H9 (cell line): ENCODE results near the gene TTC6. TPM values are rescaled to one million over a fixed set of nuclear protein-coding genes. Genes with fewer than 3 reads are reported as not detected.

ENCODE experiments used
- DNase-seq: peaks from one replicate; pipeline ENCODE4 v3.0.0-alpha.2; 2017
- H2AFZ ChIP-seq: one replicate; pipeline ENCODE4 v1.6.1; 2013; ENCODE audit warnings: mild to moderate bottlenecking, low read length, control low read depth, moderate library complexity
- H2AK5ac ChIP-seq: 2 replicates; pipeline ENCODE4 v1.6.1; 2013; ENCODE audit warnings: low read length, control low read depth, mixed read lengths; ENCODE audit not compliant: insufficient read length
- H2BK120ac ChIP-seq: one replicate; pipeline ENCODE4 v1.6.1; 2013; ENCODE audit warnings: low read depth, mild to moderate bottlenecking, low read length, control low read depth, inconsistent platforms; ENCODE audit not compliant: poor library complexity, severe bottlenecking
- H2BK12ac ChIP-seq: 2 replicates; pipeline ENCODE4 v1.6.1; 2013; ENCODE audit warnings: low read length, control low read depth, mixed read lengths, low read depth; ENCODE audit not compliant: insufficient read length
- H2BK15ac ChIP-seq: 2 replicates; pipeline ENCODE4 v1.6.1; 2013; ENCODE audit warnings: low read depth, low read length, control low read depth
- H2BK20ac ChIP-seq: one replicate; pipeline ENCODE4 v1.6.1; 2013; ENCODE audit warnings: low read depth, mild to moderate bottlenecking, low read length, control low read depth, inconsistent platforms; ENCODE audit not compliant: poor library complexity, severe bottlenecking
- H2BK5ac ChIP-seq: 2 replicates; pipeline ENCODE4 v1.6.1; 2013; ENCODE audit warnings: low read length, control low read depth, mixed read lengths; ENCODE audit not compliant: insufficient read length
- H3K14ac ChIP-seq: 2 replicates; pipeline ENCODE4 v1.6.1; 2013; ENCODE audit warnings: low read length, control low read depth; ENCODE audit not compliant: insufficient read depth
- H3K18ac ChIP-seq: 2 replicates; pipeline ENCODE4 v1.6.1; 2013; ENCODE audit warnings: low read depth, mild to moderate bottlenecking, mixed read lengths, low read length, control low read depth; ENCODE audit not compliant: insufficient read length
- H3K23ac ChIP-seq: 2 replicates; pipeline ENCODE4 v1.6.1; 2013; ENCODE audit warnings: low read length, control low read depth, mixed read lengths, low read depth; ENCODE audit not compliant: insufficient read length
- H3K23me2 ChIP-seq: 2 replicates; pipeline ENCODE4 v1.6.1; 2013; ENCODE audit warnings: low read depth, mild to moderate bottlenecking, mixed read lengths, low read length, control low read depth; ENCODE audit not compliant: insufficient read length, poor library complexity, severe bottlenecking
- H3K27ac ChIP-seq: 2 replicates; pipeline ENCODE4 v1.5.1; 2013; ENCODE audit warnings: low read length, control low read depth, mixed read lengths, low read depth; ENCODE audit not compliant: insufficient read length
- H3K27me3 ChIP-seq: 2 replicates; pipeline ENCODE4 v1.6.1; 2013; ENCODE audit warnings: low read length, control low read depth, inconsistent platforms; ENCODE audit not compliant: insufficient read depth
- H3K4ac ChIP-seq: 2 replicates; pipeline ENCODE4 v1.6.1; 2013; ENCODE audit warnings: low read depth, mild to moderate bottlenecking, control low read depth, inconsistent platforms, low read length, moderate library complexity
- H3K4me1 ChIP-seq: 2 replicates; pipeline ENCODE4 v1.6.1; 2013; ENCODE audit warnings: low read length, control low read depth, inconsistent platforms; ENCODE audit not compliant: insufficient read depth
- H3K4me2 ChIP-seq: 2 replicates; pipeline ENCODE4 v1.6.1; 2013; ENCODE audit warnings: low read length, control low read depth, mixed read lengths; ENCODE audit not compliant: insufficient read length, insufficient read depth
- H3K56ac ChIP-seq: 2 replicates; pipeline ENCODE4 v1.6.1; 2013; ENCODE audit warnings: low read depth, mild to moderate bottlenecking, mixed read lengths, low read length, control low read depth; ENCODE audit not compliant: insufficient read length
- H3K79me1 ChIP-seq: 2 replicates; pipeline ENCODE4 v1.6.1; 2013; ENCODE audit warnings: low read depth, mild to moderate bottlenecking, moderate library complexity, low read length, control low read depth, inconsistent platforms; ENCODE audit not compliant: insufficient read depth, poor library complexity, severe bottlenecking
- H3K79me2 ChIP-seq: 2 replicates; pipeline ENCODE4 v1.6.1; 2013; ENCODE audit warnings: low read length, control low read depth, inconsistent platforms; ENCODE audit not compliant: insufficient read depth
- H3K9ac ChIP-seq: 2 replicates; pipeline ENCODE4 v1.6.1; 2013; ENCODE audit warnings: low read length, control low read depth, mixed read lengths; ENCODE audit not compliant: insufficient read length; ENCODE audit errors: extremely low read depth
- H3K9me3 ChIP-seq: one replicate; pipeline ENCODE4 v1.6.1; 2013; ENCODE audit warnings: low read depth, low read length, inconsistent platforms; ENCODE audit not compliant: control insufficient read depth
- H3T11ph ChIP-seq: one replicate; pipeline ENCODE4 v1.6.1; 2013; ENCODE audit warnings: mild to moderate bottlenecking, low read length, control low read depth, inconsistent platforms
- H4K20me1 ChIP-seq: one replicate; pipeline ENCODE4 v1.6.1; 2013; ENCODE audit not compliant: control insufficient read depth, insufficient read length, insufficient read depth
- H4K5ac ChIP-seq: 2 replicates; pipeline ENCODE4 v1.6.1; 2013; ENCODE audit warnings: low read depth, mild to moderate bottlenecking, mixed read lengths, low read length, control low read depth; ENCODE audit not compliant: insufficient read length
- H4K8ac ChIP-seq: replicated peaks from 2 replicates; pipeline ENCODE4 v1.6.1; 2013; ENCODE audit warnings: low read length, control low read depth, mixed read lengths, low read depth; ENCODE audit not compliant: insufficient read length
- H4K91ac ChIP-seq: 2 replicates; pipeline ENCODE4 v1.6.1; 2013; ENCODE audit warnings: low read depth, mild to moderate bottlenecking, moderate library complexity, mixed read lengths, low read length, control low read depth; ENCODE audit not compliant: insufficient read length
- H3K27ac Mint-ChIP-seq, 3 experiments: 2 replicates in 2 of 3; 3 replicates in 1 of 3; pipeline ENCODE4 v1.8.0; 2020 to 2021; ENCODE audit warnings: mixed read lengths in 3 of 3, mild to moderate bottlenecking in 1 of 3, moderate library complexity in 1 of 3
- H3K27me3 Mint-ChIP-seq: 2 replicates; pipeline ENCODE4 v1.8.0; 2021; ENCODE audit warnings: low read depth, mild to moderate bottlenecking, moderate library complexity, mixed read lengths
- H3K36me3 Mint-ChIP-seq, 3 experiments: 2 replicates in 2 of 3; 3 replicates in 1 of 3; pipeline ENCODE4 v1.8.0; 2020 to 2021; ENCODE audit warnings: low read depth in 3 of 3, mixed read lengths in 3 of 3; ENCODE audit not compliant: insufficient read depth in 1 of 3
- H3K4me1 Mint-ChIP-seq, 2 experiments: 2 replicates each; pipeline ENCODE4 v1.8.0; 2020; ENCODE audit warnings: mixed read lengths in 2 of 2
- H3K4me3 Mint-ChIP-seq, 2 experiments: 2 replicates in 1 of 2; 3 replicates in 1 of 2; pipeline ENCODE4 v1.8.0; 2020 to 2021; ENCODE audit warnings: mild to moderate bottlenecking in 2 of 2, mixed read lengths in 2 of 2, moderate library complexity in 1 of 2
- H3K9me3 Mint-ChIP-seq, 2 experiments: 2 replicates in 1 of 2; 3 replicates in 1 of 2; pipeline ENCODE4 v1.8.0; 2020; ENCODE audit warnings: mild to moderate bottlenecking in 2 of 2, mixed read lengths in 2 of 2, moderate library complexity in 1 of 2
- WGBS: extraction: QIAGEN DNeasy Blood & Tissue Kit; methylation state at CpG from one replicate; pipeline ENCODE4 v1.1.7; 2013; ENCODE audit warnings: missing lambda C conversion rate, low lambda C conversion rate, mixed read lengths; ENCODE audit not compliant: insufficient read length; ENCODE audit errors: extremely low coverage; 5-methylcytosine and 5-hydroxymethylcytosine counted together
- total RNA-seq: library from RNA; stranded (reverse); gene quantifications from 2 replicates; pipeline ENCODE4 v1.2.1, GENCODE V29; 2021
- TF ChIP-seq, protein P1 (sequence below): fragments of 200-600 bp; sonication (generic); conservative IDR thresholded peaks from 3 replicates; pipeline ENCODE4 v1.8.0; 2021; ENCODE audit warnings: antibody characterized with exemption, mild to moderate bottlenecking

Gene TTC6
- total RNA-seq, 1 experiment from 2014 or later: 0.24 TPM

DNA sequence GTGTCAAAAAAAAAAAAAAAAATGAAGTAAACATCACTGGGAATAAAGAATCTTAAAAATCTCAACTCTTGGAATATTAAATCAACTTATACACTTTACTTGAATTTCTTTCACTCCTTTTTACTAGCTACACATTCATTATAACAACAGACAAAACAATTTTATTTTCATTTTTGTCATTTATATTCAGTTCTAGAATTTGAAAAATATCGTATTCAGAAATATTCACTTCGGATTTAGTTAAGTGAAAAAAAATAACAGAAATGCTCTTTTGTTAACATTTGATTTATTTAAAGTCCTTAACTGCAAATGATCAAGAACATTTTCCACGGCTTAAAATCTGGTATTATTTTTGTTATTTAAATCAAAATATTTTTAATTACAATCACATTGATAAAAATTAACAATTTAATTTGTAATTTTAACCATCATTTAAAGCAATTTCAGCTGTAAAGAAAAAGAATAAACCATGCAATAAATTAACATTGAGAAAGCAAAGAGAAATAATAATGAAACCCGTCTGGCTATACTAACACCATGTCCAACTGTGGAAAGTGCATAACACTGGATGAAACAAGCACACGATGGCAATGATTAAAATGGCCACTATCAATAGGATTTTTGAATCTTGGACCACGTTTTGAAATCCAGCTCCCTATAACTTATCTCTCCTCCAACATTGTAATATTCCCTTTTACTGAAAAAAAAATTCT is 5.6 kb upstream of the TTC6 start:
- Histone ChIP-seq H3K4me1 (peaks cover 3% of the 10 kb centered on the region; the same call in 1 of the 2 replicates), H2BK20ac (no peak overlapping the region), H3K79me1 (no peaks in the 10 kb centered on the region), H3K9me3 (no peaks in the 10 kb centered on the region), H3K18ac (no peak overlapping the region), H3K9ac (no peak overlapping the region), H3K56ac (no peak overlapping the region), H4K91ac (no peak overlapping the region), H4K8ac (no peak overlapping the region), H3T11ph (no peak overlapping the region), H3K14ac (no peak overlapping the region), H3K27me3 (peaks cover 74% of the 10 kb centered on the region), H3K4me2 (no peak overlapping the region), H2BK120ac (no peak overlapping the region), H3K4ac (no peak overlapping the region), H2BK15ac (no peak overlapping the region), H3K27ac (no peak overlapping the region), H3K23me2 (peaks cover 7% of the 10 kb centered on the region), H4K20me1 (no peaks in the 10 kb centered on the region), H2AFZ (no peak overlapping the region), H3K79me2 (no peaks in the 10 kb centered on the region), H2BK5ac (no peak overlapping the region), H2AK5ac (no peak overlapping the region), H4K5ac (no peak overlapping the region), H2BK12ac (no peak overlapping the region), H3K23ac (no peak overlapping the region)
- Mint-ChIP-seq H3K4me1 (peaks cover 32 to 57% of the 10 kb centered on the region in 2 experiments), H3K36me3 (no peaks in the 10 kb centered on the region; a peak in 3 of 7 replicates), H3K4me3 (no peak overlapping the region; a peak in 1 of 5 replicates), H3K9me3 (peaks cover 0 to 6% of the 10 kb centered on the region in 2 experiments; a peak in 2 of 5 replicates), H3K27ac (no peak overlapping the region; a peak in 1 of 7 replicates), H3K27me3 (peaks cover 98% of the 10 kb centered on the region)
- DNase-seq: no peak
- no CpG with 5 or more reads among the region's 6 CpGs for WGBS
- TF ChIP-seq, protein P1, sequence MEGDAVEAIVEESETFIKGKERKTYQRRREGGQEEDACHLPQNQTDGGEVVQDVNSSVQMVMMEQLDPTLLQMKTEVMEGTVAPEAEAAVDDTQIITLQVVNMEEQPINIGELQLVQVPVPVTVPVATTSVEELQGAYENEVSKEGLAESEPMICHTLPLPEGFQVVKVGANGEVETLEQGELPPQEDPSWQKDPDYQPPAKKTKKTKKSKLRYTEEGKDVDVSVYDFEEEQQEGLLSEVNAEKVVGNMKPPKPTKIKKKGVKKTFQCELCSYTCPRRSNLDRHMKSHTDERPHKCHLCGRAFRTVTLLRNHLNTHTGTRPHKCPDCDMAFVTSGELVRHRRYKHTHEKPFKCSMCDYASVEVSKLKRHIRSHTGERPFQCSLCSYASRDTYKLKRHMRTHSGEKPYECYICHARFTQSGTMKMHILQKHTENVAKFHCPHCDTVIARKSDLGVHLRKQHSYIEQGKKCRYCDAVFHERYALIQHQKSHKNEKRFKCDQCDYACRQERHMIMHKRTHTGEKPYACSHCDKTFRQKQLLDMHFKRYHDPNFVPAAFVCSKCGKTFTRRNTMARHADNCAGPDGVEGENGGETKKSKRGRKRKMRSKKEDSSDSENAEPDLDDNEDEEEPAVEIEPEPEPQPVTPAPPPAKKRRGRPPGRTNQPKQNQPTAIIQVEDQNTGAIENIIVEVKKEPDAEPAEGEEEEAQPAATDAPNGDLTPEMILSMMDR: no peak
